GM11168 (cell line): ENCODE results near the gene TXNIP.

Experiments
- in situ Hi-C: fragments of 300-500 bp; cut with MboI; formaldehyde crosslinking; loops from one replicate; pipeline ENCODE4 v1.12.0; 2022; ENCODE audit warnings: low sequenced_read_pairs; ENCODE audit not compliant: unreplicated experiment

TXNIP gene

DNA sequence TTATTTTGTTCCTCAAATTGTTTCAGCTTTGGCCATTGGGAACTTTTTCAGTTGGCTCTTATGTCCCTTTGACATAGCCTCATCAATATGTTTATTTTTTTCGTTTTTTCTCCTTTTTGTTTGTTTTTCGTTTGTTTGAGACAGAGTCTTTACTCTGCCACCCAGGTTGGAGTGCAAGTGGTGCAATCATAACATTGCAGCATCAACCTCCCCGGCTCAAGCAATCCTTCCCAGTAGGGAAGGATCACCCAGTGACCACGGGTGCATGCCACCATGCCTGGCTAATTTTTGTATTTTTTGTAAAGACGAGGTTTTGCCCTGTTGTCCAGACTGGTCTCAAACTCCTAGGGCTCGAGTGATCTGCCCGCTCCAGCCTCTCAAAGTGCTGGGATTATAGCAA, 23.8 kb downstream of the TXNIP start:
- in situ Hi-C loops: no loop called here

DNA sequence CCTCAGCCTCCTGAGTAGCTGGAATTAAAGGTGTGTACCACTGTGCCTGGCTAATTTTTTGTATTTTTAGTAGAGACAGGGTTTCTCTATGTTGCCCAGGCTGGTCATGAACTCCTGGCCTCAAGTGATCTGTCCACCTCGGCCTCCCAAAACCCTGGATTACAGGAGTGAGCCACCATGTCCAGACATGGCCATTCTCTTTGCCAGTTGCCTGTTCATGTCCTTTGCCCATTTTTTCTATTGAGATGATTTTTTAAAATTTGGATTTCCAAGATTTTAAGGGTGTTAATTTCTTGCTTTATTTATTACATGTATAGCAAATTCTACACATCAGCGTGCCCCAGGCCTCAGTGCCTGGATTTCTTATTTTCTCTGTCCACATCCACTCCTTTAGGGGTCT, 29.1 kb downstream of the TXNIP start:
- in situ Hi-C loops: no loop called here

DNA sequence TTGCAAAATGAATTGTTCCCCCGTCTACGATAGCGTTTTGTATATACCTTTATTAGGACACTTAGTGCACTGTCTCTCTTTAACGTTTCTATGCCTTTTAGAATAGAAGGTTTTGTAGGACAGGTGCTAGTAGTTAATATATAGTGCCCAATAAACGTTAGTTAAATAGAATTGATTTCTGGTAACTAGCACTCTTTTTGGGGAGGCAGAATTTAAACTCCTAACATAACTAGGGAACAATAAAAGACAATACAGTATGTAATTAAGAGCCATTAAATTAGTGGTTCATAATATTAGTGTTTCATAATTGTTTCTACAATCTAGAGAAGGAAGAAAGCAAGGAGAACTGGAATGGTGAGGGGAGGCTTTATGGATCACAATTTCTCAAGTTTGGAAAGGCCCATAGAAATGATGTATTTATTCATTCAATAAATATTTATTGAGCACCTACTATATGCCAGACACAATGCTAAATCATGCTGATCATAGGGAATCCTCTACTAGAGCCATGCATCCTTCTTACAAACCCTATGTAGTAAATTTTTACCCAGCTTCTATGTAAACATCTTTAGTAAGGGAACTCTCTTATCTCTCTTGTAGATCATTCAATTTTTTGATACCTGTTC, 31.1 kb downstream of the TXNIP start:
- in situ Hi-C loops: no loop called here

DNA sequence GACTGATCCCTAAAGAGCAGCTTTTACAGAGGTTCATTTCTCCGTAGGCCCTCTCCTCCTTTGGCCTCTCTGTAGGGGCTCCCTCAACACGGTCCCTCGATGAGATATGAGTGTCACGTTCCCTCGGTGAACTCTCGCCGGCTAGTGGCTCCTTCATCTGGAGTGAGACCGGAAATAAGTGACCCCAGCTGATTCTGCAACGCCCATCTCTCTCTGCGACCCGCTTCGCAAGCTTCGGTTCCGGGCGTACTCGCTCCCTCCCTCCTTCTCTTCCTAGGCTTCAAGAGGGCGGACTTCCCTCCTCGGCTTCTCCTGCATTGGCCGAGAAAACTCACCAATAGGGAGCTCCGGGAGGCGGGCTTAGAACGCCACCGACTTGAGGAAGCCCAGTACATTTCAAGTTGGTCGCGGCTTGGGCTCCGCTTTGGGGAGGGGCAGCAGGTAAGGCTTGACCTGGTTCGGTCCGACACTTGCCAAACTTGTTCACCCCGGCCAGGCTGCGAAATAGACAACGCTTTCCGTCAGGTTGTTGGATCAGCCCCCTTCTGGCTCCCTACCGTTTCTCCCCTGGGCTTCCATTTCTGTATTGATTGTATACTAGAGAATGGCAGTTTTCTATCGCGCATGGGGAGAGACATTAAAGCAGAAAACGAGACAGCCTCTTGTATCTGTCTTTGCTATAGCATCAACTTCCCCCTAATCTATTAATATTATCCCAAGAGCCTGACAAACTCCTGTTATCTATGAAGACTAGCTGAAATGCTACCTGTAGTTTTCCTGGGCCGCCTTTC, 31.9 kb downstream of the TXNIP start, which contains the start of the genes ANKRD34A and POLR3GL:
Gene ANKRD34A, minus strand, starts transcription at position 248 of the 791 bp plus-strand sequence. CDS start 2,816 bp downstream, outside the sequence.
Gene POLR3GL, plus strand, starts transcription at position 363 of the 791 bp plus-strand sequence. CDS start 10,176 bp downstream, outside the sequence.
- in situ Hi-C loops: no loop called here

DNA sequence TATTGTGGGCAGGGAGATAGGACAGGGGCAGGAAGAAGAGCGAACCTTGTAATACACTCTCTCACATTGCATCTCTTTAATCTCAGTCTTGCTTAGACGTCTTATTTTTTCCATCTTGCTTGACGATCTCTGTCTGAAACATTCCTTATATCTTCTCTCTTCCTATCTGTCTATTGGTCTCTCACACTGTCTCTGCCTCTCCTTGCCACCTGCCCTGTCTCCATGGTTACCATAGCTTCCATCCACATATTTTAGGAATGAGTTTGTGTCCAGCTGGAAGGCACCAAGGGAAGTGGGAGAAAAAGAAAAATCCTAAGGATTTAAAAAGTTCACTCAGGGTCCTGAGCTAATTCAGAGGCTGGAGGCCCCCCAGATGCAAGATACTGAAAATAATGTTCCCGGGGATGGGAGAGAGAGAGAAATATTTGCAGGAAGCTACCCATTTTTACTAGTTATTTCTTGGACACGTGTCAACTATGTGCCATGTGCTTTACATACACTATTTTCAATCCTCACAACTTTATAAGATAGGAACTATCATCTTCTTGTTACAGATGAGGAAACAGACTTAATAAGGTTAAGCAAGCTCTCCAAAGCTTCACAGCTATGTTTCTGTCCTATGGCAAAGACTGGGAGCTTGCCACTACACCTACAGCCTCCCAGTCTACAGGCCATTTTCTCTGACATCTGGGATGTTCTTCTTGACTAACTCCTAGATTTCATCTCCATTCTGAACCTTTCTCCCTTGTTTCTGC, 32.9 kb downstream of the TXNIP start:
- in situ Hi-C loops: no loop called here

DNA sequence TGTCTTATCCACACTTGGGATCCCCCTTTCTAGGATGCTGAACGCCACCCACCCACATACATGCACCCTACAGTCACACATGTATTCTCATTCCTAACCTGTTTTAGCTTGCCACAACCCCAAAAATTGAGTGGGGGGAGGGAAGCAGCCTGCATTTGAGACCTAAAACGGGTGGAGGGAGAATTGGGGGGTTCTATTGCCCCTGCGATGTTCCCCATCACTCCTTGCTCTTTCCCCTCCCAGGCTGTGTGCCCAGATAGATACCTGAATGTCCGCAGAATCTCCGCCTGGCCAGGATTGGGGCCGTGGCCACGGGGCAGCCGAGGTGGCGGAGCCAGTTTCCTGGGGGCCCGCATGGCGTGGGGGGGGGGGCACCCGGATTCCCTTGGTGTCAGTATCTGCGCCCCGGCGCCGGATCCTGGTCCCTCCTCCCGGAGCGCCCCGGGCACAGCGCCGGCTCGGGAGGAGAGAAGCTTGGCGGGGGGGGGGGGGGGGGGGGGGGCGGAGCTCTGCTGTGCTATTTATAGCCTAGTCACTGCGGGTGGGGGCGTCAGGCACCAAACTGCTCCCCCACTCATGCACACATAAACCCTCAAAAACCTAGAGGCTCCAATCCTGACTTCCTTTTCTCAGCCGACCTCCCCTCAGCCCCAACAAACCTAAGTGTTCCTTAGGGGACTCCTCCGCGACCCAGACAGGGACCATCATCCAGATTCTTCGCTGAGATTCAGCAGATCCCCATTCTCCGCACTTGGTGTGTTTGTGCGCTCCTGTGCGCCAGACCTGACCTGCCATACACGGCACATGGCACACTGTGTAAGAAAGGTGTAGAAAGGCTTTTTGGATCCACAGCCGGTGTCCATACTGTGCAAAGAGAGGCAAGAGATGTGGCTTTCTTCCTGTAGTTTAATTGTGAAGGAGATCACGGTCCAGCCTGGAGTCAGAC, 33.9 kb downstream of the TXNIP start:
- in situ Hi-C loops: no loop called here

DNA sequence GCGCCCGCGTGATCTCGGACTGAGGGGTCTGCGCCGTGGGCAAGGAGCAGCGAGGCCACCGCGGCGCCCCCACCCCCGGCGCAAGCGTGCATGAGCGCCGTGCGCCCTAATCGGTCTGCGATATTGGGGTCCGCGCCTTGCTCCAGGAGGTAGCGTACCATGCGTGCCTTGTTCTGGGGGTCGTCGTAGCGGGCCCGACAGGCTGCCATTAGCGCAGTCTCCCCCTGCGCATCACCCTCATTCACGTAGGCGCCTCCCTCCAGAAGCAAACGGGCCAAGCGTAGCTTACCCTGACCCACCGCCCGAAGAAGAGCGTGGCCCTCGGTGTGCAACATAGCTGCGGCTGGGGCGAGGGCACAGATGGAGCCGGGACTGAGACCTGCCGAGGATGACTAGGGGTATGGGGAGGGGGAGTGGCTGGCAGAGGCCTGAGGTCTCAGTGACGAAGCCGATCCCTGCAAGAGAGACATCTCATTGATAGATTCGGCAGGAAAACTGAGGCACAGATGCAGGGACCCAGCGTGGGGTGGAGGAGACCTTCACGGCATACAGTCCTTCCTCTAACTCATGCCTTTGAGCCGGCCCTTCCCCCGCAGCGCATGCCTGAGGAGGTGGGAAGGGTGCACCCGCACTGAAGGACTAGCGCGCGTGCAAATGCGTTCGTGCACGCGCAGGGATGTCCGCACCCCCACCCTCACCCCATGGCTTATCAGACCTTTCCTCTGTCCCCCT, 34.8 kb downstream of the TXNIP start:
- in situ Hi-C loops: no loop called here

DNA sequence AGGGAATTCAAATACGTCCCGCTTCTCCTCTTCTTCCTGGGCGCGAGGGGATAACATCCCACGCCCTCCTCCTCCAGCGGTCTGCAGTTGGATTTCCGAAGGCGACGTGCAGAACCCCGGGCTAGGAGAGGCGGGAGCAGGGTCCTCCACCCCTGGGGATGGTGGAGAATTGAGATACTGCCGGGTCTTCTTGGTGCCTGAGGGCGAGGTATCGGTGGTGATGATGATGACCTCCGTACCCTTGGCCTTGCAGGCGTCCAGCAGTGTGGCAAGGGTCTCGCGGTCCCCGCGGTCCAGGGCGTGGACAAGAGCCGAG, 35.3 kb downstream of the TXNIP start:
- in situ Hi-C loops: no loop called here

DNA sequence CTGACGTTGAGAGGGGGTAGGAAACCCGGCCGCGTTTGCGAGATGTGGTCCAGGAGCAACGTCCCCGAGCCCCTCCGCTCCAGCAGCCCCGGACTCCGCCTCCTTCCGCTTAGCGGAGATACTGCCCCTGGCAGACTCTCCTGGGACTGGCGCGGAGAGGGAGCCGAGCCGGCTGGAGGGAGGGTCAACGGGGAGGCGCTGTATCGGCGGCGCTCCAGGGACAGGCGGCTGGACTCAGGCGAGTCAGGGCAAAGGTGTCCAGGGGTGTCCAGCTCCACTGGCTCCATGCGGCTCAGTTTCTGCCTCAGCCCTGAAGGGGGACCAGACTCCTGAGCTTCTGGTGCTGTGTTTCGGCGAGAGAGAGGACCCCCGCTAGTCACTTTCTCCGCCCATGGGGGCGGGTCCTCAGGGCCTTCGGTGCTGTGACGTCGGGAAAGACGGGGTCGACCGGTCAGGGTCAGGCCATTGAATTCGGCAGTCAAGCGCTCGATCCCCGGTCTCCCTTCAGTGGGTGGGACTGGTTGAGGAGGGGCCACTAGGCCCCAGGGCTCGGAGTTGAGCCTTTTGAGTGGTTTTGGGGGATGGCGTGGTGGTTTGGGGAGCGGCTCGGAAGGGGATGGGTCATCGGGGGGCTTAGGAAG, 35.8 kb downstream of the TXNIP start:
- in situ Hi-C loops: no loop called here

DNA sequence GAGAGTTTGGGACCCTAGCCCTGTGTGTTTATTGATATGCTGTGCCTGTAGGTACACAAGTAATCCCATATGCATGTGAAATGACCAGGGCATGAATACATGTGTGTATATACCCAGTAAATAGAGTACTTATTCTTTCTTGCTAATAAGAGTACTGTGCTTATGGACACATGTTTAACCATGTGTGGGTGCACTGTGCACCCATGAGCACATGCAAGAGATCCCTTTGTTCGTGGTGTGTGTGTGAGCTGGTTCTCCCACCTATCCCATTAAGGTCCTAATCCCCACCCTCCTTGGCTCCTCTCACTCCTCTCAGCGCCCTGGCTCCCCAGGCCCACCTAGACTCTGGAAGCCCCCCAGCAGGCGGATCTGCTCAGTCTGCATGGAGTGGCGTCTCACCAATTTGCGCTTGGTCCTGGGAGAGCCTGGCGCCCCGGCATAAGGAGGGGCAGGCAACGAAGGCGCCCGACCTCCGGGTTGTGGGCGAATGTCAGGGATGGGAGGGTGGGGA, 36.4 kb downstream of the TXNIP start:
- in situ Hi-C loops: no loop called here

DNA sequence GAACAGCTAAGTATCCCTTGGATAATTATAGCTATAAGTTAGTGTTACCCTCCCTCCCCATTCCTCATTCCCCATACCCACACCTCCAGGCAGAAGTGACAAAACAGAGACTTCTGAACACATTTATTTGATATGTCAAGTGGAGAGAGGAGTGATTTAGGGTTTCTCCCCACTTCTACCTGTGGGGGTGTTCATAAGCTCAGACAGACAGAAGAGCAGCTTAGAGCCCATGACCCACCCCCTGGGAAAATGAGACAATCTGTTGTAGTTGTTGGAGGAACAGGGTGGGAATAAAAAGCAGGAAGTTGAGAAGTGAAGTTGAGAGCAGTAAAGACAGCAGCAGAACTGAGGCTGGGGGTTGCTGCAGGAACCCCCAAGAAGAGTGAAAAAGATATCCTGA, 37.0 kb downstream of the TXNIP start:
- in situ Hi-C loops: no loop called here

DNA sequence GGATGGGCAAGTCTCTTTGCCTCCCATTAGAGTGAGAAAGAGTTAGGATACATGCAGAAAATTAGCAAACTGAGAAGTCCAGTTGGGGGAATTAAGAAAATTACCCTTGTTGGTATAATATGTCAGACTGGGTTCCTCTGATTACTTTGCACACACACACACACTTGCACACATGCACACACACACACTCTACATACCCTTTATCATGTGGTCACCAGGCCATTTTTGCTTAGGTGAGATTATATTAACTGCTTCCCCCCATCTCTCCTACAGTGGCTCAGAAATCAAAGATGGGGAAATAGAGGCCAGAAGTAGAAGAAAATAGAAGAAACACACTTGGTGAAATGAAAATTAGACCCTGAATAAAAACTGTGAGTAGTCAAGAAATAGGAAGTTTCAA, 37.6 kb downstream of the TXNIP start:
- in situ Hi-C loops: no loop called here

DNA sequence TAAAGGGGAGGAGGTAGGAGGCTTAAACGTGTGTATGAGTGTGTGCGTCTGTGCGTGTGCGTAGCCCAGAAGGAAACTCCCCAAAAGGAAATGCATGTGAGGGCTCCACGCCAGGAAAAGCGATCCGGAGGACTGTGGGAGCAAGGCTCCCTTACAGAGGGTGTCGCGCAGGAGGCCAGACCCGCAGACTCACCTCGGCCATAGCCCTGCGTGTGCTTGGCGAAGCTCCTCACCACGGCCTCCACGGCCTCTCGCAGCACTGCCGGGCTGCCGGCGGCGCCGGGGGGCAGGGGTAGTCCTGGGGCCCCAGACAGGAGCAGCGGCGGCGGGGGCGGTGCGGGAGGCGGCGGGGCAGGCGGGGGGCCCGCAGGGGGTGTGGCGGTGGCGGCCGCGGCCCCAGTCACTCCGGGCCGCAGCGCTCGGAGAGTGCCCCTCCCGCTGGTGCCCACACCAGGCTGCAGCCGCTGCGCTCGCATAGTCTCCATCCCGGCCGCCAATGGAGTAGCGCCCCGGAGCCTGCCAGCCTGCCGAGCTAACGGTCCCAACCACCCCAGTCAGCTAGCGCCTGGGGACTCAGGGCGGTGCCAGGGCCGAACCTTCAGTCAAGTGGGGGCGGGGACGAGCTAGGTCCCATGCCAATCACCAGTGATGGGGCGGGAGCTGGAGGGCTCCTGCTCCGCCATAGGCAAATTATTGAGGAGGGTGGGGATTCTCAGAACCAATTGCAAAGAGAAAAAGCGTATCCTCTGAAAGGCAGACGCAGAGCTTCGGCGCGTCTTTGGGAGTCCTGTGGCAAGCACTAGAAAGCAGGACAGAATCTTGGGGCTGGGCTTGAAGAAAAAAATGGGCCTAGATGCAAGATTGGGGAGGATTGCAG, 38.7 kb downstream of the TXNIP start, which contains the start of gene LIX1L:
Gene LIX1L, minus strand, starts transcription at position 575 of the 877 bp plus-strand sequence. Its CDS starts 90 bp downstream, at position 485.
- in situ Hi-C loops: no loop called here

DNA sequence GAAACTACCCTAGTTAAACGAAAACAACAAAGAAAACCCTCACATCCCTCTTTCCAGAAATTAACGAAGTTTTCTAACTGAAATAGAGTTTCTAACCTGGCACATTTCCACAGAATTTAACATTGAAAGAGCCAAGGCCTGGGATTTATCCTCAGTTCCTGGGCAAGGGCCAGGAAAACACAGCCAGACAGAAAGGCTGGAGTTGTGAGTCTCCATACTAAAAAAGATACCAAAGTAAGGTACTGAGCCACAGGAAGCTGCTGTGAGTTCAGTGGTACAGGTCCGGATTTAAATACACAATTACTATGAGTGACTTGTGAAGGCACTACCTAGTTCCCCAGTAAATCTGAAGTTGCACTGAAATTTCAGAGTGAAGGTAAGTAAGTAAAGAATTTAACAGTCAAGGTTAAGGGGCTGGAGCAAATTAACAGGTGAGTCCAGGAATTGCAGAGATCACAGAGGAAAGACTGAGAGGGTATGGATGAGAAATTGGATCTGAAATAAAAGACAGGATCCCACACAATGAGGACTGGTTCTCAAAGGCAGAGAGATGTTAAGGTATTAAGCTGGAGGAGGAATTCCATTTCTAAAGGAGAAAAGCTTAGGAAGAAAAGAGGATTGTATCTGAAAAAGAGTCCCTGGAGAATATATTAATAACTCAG, 39.5 kb downstream of the TXNIP start:
- in situ Hi-C loops: no loop called here

DNA sequence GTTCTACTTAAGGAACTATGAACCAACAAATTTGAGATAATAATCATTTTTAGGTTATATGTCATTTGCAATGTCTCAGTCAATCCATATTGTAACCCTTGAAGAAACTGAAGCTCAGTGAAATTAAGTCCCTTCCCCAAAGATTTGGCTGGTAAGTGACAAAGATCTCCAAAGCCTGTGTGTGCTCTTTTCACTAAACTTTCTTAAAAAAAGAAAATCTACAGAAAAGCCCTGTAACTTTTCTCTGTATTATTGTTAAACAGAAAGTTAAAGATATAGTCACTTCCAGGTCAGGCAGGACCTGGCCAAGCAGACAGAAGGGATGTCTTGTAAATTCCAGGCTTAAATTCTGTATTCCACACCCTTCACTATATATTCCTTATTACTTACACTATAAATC, 40.0 kb downstream of the TXNIP start:
- in situ Hi-C loops: no loop called here

DNA sequence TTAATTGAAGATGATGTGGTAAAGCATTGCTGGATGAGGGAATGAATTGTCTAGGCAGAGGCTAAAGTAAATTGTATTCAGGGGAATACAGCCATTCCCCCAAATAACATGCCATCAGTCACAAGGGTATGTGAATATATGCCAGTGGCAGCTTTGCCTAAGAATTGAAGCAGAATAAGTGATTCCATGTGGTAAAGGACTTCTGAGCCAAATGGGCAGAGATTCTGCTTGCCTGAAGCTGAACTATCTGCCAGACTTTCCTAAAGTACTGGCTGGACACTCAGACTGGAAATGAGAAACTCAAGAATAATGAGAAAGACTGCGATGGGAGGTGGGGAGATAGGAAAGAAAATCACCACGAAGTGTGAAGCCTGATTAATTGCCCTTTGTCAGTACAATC, 40.9 kb downstream of the TXNIP start:
- in situ Hi-C loops: no loop called here

DNA sequence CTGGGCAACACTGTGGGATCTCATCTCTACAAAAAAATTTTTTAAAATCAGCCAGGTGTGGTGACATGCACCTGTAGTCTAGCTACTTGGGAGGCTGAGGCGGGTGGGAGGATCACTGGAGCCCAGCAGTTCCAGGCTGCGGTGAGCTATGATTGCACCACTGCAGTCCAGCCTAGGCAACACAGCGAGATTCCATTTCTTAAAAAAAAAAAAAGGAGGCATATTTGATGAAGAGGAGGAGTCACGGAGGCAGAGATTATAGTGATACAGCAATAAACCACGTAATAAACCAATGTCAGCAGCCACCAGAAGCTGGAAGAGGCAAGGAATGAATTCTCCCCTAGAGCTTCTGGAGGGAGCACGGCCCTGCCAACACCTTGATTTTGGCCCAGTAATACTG, 42.5 kb downstream of the TXNIP start:
- in situ Hi-C loops: no loop called here
